ENCODE data around the gene RPS10.

RPS10 gene

DNA sequence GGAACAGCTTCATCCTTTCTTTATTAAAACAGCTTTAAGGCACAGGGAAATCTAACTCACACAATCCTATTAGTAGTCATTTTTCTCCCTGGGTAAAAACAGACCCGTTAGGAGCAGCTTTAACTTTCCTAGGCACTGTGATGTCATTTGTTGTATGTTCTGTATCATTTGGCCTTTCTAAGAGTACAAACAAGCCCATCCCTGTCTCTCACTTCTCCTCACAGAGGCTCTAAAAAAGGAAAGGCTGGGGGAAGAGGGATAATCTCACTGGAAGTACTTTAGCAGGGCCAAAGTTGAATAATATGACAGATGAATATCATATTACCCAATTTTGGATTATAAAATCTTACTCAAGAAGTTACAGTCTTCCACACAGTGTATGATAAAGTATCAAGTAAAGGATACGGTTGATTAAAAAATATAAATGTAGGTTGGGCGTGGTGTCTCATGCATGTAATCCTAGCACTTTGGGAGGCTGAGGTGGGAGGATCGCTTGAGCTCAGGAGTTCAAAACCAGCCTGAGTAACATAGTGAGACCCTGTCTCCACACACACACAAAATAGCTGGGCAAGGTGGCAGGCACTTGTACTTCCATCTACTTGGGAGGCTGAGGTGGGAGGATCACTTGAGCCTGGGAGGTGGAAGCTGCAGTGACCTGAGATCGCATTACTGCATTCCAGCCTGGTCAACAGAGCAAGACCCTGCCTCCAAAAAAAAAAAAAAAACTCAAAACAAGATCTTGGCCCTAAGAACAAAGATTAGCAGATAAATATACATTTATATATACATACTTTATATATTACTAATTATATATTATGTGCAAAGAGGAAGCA, 41.3 kb downstream of the RPS10 start:
- no peak for TF ChIP-seq ZFP3 (CRISPR knock-in tag; IDR thresholded peaks at IDR 0.05)
- TF ChIP-seq RARB (CRISPR knock-in tag; IDR thresholded peaks at IDR 0.05) = no peak
- TF ChIP-seq BACH2 (CRISPR knock-in tag; IDR thresholded peaks at IDR 0.05; ENCODE audit: borderline replicate concordance) = no peak
- TF ChIP-seq SNAI2 (CRISPR knock-in tag; IDR thresholded peaks at IDR 0.05) = no peak
- TF ChIP-seq ARNTL (CRISPR knock-in tag; IDR thresholded peaks at IDR 0.05; ENCODE audit: borderline replicate concordance, low read depth) = no peak
- TF ChIP-seq PPARA (CRISPR knock-in tag; IDR thresholded peaks at IDR 0.05; ENCODE audit: borderline replicate concordance) = no peak
- no peak for TF ChIP-seq CSDC2 (CRISPR knock-in tag; IDR thresholded peaks at IDR 0.05)
- no peak for TF ChIP-seq OSR1 (CRISPR knock-in tag; IDR thresholded peaks at IDR 0.05)
- TF ChIP-seq TOX (CRISPR knock-in tag; IDR thresholded peaks at IDR 0.05; ENCODE audit: borderline replicate concordance) = no peak
- ATAC-seq = no peak

DNA sequence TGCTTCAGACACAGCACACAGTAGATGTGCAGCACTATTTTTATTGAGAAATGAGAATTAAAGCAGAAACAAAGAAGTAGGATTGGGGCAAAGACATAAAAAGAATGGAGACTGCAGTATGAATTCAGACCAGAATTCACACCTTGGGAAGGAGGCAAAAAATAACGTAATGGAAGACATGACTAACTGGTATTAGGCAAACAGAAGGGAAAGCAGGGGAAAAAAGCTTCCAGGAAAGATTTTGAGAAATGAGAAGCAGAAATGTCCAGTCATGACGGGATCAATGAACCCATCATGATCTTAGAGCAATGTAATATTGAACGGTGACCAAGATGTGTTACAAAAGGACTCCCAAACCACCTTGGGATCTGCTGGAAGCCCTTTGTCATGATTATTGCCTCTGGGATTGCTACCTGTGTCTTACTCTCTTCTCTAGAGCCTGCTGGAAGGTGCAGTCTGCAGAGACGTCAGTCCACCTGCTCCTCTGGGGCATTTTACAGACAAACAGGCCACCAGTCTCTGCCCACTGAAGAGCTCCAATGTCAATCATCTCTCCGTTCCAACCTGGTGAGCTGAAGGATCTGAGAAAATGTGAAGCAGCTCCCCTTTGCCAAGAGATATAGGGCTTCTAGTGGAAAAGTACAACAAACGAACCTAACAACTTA, 42.1 kb downstream of the RPS10 start:
- TF ChIP-seq ZC3H10 (CRISPR knock-in tag; IDR thresholded peaks at IDR 0.05) (no peak), OSR1 (CRISPR knock-in tag; IDR thresholded peaks at IDR 0.05) (no peak), ZFP30 (CRISPR knock-in tag; IDR thresholded peaks at IDR 0.05) (no peak), ZNF70 (CRISPR knock-in tag; IDR thresholded peaks at IDR 0.05) (no peak), TCF4 (CRISPR knock-in tag; IDR thresholded peaks at IDR 0.05; ENCODE audit: borderline replicate concordance) (no peak)
- TF ChIP-seq, protein P1, sequence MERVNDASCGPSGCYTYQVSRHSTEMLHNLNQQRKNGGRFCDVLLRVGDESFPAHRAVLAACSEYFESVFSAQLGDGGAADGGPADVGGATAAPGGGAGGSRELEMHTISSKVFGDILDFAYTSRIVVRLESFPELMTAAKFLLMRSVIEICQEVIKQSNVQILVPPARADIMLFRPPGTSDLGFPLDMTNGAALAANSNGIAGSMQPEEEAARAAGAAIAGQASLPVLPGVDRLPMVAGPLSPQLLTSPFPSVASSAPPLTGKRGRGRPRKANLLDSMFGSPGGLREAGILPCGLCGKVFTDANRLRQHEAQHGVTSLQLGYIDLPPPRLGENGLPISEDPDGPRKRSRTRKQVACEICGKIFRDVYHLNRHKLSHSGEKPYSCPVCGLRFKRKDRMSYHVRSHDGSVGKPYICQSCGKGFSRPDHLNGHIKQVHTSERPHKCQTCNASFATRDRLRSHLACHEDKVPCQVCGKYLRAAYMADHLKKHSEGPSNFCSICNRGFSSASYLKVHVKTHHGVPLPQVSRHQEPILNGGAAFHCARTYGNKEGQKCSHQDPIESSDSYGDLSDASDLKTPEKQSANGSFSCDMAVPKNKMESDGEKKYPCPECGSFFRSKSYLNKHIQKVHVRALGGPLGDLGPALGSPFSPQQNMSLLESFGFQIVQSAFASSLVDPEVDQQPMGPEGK (CRISPR knock-in tag; IDR thresholded peaks at IDR 0.05; ENCODE audit: borderline replicate concordance) = no peak
- no peak for ATAC-seq

DNA sequence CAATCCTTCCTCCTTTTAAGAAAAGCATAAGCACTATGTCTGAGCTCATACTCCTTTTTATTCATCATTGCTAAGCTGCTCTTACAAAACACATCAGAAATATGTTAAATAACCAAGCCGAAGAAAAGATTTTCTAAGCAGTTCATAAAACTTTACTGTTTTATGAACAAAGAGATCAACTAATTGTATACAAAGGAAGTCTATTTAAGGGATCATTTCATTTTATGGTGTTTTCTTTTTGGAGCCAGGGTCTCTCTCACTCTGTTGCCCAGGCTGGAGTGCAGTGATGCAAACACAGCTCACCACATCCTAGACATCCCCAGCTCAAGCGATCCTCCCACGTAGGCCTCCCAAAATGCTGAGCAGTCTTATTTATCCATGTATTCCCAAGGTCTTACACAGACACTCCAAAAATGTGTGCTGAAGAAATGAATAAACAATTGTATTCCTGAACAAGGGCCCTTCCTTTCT, 42.7 kb downstream of the RPS10 start:
- TF ChIP-seq ISL1 (CRISPR knock-in tag; IDR thresholded peaks at IDR 0.05) = no peak
- TF ChIP-seq BACH2 (CRISPR knock-in tag; IDR thresholded peaks at IDR 0.05; ENCODE audit: borderline replicate concordance) = no peak
- TF ChIP-seq, protein P1 (CRISPR knock-in tag; IDR thresholded peaks at IDR 0.05; ENCODE audit: borderline replicate concordance) = no peak
- no peak for TF ChIP-seq ZFP3 (CRISPR knock-in tag; IDR thresholded peaks at IDR 0.05)
- no peak for TF ChIP-seq TOX (CRISPR knock-in tag; IDR thresholded peaks at IDR 0.05; ENCODE audit: borderline replicate concordance)
- TF ChIP-seq SNAI2 (CRISPR knock-in tag; IDR thresholded peaks at IDR 0.05) = no peak
- TF ChIP-seq TCF4 (CRISPR knock-in tag; IDR thresholded peaks at IDR 0.05; ENCODE audit: borderline replicate concordance) = no peak
- TF ChIP-seq PPARA (CRISPR knock-in tag; IDR thresholded peaks at IDR 0.05; ENCODE audit: borderline replicate concordance) = no peak
- no peak for TF ChIP-seq ZFP30 (CRISPR knock-in tag; IDR thresholded peaks at IDR 0.05)
- TF ChIP-seq ZNF8 (CRISPR knock-in tag; IDR thresholded peaks at IDR 0.05) = no peak
- no peak for TF ChIP-seq OSR1 (CRISPR knock-in tag; IDR thresholded peaks at IDR 0.05)
- TF ChIP-seq, protein P2, sequence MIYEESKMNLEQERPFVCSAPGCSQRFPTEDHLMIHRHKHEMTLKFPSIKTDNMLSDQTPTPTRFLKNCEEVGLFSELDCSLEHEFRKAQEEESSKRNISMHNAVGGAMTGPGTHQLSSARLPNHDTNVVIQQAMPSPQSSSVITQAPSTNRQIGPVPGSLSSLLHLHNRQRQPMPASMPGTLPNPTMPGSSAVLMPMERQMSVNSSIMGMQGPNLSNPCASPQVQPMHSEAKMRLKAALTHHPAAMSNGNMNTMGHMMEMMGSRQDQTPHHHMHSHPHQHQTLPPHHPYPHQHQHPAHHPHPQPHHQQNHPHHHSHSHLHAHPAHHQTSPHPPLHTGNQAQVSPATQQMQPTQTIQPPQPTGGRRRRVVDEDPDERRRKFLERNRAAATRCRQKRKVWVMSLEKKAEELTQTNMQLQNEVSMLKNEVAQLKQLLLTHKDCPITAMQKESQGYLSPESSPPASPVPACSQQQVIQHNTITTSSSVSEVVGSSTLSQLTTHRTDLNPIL (CRISPR knock-in tag; IDR thresholded peaks at IDR 0.05; ENCODE audit: low read depth) = no peak
- no peak for TF ChIP-seq RARB (CRISPR knock-in tag; IDR thresholded peaks at IDR 0.05)
- no peak for TF ChIP-seq ESRRG (CRISPR knock-in tag; IDR thresholded peaks at IDR 0.05)
- TF ChIP-seq, protein P3, sequence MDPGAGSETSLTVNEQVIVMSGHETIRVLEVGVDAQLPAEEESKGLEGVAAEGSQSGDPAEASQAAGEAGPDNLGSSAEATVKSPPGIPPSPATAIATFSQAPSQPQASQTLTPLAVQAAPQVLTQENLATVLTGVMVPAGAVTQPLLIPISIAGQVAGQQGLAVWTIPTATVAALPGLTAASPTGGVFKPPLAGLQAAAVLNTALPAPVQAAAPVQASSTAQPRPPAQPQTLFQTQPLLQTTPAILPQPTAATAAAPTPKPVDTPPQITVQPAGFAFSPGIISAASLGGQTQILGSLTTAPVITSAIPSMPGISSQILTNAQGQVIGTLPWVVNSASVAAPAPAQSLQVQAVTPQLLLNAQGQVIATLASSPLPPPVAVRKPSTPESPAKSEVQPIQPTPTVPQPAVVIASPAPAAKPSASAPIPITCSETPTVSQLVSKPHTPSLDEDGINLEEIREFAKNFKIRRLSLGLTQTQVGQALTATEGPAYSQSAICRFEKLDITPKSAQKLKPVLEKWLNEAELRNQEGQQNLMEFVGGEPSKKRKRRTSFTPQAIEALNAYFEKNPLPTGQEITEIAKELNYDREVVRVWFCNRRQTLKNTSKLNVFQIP (CRISPR knock-in tag; IDR thresholded peaks at IDR 0.05; ENCODE audit: borderline replicate concordance, low read depth) = no peak
- no peak for ATAC-seq

DNA sequence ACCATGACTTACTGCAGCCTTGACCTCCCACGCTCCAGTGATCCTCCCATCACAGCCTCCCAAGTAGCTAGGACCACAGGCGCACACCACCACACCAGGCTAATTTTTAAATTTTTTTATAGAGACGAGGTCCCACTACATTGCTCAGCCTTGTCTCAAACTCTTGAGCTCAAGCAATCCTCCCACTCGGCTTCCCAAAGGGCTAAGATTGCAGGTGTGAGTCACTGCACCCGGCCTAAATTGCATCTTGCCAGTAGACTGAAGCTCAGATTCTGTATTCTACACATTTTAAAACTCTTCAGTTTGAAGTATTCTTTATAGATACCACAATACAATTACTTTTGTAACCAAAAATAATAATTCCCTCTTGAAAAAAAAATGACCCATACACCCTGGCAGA, 44.8 kb downstream of the RPS10 start:
- ATAC-seq = no peak
- TF ChIP-seq, protein P3 (CRISPR knock-in tag; IDR thresholded peaks at IDR 0.05; ENCODE audit: borderline replicate concordance, low read depth) = no peak

All from SK-N-SH treated with all-trans-retinoic acid at 6 μM for 48 hours (cell line).